ENCODE measurements around the gene TMEM120A.

DNA sequence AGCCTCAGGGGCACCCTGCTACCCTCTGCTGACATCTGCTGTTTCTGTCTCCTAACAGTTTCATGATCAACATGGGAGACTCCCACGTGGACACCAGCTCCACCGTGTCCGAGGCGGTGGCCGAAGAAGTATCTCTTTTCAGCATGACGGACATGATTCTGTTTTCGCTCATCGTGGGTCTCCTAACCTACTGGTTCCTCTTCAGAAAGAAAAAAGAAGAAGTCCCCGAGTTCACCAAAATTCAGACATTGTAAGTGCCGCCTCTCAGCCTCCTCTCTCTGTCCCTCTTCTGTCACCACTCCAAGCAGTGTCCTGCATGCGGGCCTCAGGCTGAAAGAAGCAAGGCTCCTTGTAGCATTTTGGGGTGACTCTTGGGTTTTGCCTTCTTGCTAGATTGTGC, 40.5 kb downstream of the TMEM120A start:
- no peak for TF ChIP-seq CTCF (IDR thresholded peaks at IDR 0.05)
- no peak for TF ChIP-seq POLR2A (IDR thresholded peaks at IDR 0.05)
- TF ChIP-seq POLR2AphosphoS5 (IDR thresholded peaks at IDR 0.05) = no peak

Measured in upper lobe of left lung (tissue), 4 donors.